CD4-positive, alpha-beta T cell treated with Interleukin-21 for 1 hour (primary cell): ENCODE measurements around the gene GKN1.

ENCODE experiments used
- DNase-seq: peaks from one replicate; pipeline ENCODE4 v3.0.0-alpha.2; 2020

Gene GKN1

DNA sequence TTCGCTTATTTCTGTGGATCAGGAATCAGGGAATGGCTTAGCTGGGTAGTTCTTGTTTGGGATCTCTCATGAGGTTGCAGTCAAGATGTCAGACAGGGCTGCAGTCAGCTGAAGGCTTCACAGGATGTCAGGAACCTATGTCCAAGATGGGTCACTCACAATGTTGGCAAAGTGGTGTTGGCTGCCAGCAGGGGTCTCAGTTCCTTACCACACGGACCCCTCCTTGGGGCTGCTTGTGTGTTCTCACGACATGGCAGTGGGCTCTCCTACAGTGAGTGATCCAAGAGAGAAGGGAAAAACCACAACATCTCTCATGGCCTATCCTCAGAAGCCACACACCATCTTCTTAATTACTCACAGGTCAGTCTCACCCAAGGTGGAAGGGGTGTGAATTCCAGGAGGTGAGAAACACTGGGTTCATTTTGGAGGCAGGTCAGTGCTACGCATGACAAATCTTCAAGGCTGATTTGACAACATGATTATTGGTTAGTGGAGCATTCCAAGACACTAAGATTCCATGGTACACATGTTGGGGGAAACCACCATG lies 37.2 kb downstream of the GKN1 start:
- DNase-seq, result no peak

DNA sequence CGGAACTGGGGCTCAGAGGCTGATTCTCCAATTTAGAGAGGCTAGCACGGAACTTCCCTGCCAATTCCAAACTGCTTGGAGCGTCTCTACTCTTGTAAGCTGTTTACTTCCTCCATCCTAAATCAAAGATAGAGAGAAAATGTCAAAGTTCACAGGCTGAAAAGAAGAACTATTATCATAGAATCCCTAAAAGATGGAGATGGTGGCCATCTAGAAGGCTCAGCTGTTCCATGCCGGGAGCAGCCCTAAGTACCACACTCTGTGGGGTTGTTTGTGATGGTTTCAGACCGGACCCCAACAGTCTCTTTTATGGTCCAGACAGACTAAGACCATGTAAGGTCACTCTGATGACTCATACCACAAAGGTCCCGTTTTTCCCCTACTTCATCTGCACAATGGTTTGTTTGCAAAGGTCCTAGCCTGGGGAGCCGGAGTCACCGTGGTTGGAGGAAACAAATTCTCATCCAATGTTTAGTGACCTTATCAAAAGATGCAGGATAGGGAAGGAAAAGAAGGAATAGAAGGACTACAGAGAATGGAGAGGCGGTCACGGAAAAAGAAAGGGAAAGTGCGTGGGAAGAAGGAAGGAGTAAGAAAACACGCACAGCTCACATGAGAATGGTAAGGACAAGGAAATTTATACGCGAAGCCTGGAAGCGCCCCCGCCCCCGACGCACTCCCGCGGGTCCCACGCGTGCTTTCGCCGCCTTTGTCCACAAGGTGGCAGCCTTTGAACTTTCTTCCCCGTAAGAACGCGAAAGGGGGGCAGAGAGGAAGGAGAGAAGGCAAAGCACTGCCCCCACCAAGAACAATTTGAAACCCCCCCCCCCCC lies 38.1 kb downstream of the GKN1 start:
- DNase-seq, result peak; percentile 48

DNA sequence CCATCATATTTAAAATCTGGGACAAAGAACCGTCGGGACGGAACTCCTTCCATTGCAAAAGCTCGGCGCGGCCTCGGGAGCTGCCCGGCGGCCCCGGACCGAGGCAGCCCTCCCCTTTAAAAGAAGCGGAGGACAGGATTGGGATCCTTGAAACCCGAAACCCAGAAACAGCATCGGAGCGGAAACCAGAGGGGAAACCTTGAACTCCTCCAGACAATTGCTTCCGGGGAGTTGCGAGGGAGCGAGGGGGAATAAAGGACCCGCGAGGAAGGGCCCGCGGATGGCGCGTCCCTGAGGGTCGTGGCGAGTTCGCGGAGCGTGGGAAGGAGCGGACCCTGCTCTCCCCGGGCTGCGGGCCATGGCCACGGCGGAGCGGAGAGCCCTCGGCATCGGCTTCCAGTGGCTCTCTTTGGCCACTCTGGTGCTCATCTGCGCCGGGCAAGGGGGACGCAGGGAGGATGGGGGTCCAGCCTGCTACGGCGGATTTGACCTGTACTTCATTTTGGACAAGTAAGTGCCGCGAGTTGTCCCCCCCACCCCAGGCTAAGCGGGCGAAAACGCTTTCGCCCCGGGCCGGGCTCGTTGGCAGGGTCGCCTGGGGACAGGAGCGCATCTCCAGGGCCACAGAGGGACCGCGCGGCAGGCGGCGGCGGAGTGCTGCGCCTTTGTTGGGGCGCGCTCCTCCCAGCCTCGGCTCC lies 38.9 kb downstream of the GKN1 start, which contains the start of gene ANTXR1:
Gene ANTXR1, plus strand, starts transcription at position 38 of the 698 bp plus-strand sequence. Its CDS starts 321 bp downstream, at position 359.
- no peak for DNase-seq

DNA sequence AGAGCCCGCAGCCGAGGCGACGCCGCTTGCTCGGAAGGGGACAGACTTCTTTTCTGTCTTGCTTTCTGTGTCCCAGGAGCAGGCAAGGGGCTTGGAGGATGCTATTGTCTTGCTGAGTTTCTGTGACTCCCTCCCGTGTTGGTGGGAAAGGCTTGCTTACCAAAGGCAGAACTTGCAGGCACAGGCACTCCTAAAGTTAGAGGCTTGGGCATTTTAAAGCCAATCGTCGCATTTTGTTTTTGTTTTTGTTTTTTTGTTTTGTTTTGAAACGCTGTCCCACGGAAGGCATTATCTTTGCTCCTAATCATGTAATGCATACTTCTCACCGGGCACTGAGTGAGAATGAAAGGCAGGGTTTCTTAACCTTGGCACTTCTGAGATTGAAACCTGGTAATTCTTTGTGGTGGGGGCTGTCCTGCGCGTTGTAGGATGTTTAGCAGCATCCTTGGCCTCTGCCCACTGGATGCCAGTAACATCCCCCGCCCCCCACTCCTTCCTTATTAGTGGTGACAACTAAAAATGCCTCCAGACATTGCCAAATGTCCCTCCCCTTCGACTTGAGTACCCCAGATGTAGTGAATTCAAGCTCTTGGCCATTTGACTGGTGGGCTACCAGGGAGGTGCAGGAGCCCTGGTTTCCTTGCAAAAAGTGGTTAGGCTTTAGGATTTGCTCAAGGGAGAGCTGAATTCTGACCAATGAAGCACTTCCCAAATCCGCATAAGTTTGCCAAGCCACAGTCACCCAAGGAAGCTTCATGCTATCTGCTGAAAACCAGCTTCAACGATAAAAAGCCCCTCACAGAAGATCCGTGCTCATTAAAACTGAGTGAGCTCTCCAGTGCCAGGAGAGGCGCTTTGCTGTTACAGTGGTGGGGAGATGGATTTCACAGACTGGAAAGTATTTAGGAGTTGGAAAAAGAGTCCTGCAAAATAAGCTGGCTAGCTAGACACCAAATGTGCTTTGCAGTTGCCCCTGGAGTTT lies 39.7 kb downstream of the GKN1 start:
- no peak for DNase-seq

DNA sequence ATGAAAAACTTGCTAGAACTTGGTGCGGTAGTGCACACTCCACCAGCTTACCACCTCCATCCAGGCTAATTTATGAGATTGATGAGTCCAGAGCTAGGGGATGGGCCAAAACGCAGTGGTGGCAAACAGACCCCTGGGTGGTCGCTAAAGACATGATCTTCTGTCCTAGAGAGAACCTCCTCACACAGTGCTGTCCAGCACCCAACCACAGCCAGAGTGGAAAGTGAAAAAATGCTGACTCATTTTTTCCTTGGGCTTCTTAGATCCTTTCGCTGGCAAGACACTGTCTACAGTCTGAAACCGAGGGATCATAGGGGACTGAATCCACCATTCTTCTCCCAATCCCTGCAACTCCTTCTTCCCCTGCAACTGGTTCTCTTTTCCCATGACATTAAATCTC lies 42.6 kb downstream of the GKN1 start:
- no peak for DNase-seq

DNA sequence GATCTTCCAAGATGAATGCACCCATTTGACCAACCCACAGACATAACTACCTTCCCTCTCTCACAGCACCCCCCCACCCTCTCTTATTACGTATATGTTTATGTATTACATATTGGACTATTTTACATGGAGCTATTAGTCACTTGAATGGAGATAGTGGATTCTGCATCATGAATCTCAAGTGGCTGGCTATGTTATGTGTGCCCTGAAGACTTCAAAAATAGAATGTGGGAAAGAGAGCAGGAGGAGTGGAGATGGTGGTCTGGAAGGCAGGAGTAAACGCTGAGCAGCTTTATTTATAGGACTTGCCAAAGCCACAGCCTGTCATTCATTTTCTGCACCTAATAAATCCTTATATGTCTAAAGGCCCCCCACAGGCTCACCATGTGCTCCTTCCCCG lies 43.4 kb downstream of the GKN1 start:
- DNase-seq, result no peak

DNA sequence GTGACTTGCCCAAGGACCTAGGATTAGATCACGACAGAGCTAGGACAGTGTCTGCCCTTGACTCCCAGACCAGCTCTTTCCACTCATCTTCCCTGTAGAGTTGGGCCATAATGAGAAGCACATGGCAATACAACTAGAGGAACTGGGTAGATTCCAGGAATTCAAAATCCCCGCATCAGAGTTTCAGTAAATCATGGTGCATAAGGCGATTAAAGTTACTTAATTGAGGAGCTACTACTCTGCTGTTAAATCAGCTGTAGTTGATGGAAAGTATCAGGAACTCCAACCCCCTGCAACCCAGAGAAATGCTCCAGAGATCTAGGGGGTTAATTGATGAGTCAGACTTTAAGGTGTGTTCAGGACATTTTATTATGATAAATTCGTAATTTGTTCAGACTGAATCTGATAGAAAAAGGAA lies 44.3 kb downstream of the GKN1 start:
- no peak for DNase-seq

DNA sequence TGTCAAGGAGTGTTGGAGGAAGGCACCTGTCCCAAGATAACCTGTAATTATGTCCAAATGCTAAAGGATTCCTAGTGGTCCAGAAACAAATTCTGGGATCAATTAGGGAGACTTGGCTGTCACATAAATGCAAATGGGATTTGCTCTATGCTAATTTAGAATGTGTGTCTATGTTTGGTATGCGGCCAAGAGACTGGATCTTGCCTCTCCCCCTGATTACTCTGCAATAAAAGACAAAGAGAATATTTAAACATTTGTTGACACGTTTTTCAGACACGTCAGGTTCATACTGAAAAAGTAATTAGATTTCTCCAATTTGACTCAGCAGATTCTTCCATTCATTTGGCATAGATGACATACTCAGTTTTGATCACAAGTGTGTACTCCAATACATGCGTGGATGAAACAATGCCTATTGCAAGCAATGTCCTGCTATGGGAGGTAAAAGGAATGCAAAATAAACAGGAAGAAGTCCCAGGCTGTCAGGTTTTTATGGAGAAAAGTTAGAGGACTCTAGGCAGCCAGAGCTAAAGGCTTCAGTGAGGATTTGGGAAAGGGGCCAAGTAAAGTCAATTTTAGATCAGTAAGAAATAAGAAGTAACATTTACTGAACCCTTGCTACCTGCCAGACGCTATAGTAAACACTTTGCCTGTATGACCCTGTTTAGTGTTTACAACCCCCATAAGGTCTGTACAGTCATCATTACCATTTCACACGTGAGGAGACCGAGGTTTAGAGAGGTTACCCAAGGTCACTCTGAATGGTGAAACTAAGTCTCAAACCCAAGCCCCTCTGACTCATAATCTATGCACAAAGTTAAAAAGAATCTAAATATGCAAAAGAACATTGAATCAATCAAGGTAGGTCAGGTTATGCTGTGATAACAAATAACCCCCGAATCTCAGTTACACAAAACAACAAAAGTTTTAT lies 46.3 kb downstream of the GKN1 start:
- no peak for DNase-seq

DNA sequence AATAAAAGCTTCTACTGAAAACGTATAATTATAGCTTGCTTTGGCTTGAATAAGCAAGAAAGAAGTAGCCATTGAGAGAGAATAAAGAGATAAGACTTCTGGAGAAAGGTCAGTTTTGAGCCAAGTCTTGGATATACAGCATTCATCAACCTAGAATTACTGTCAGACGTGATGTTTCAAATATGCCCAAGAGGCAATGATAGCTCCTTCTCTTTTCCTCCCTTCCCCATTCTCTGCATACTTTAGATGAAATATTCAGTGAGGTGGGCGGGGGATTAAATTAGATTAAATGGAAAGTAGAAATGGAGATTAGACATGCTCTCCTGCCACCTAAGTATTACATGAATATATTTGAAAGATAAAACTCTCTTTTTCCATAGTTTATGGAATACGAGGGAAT lies 47.3 kb downstream of the GKN1 start:
- DNase-seq, result no peak

DNA sequence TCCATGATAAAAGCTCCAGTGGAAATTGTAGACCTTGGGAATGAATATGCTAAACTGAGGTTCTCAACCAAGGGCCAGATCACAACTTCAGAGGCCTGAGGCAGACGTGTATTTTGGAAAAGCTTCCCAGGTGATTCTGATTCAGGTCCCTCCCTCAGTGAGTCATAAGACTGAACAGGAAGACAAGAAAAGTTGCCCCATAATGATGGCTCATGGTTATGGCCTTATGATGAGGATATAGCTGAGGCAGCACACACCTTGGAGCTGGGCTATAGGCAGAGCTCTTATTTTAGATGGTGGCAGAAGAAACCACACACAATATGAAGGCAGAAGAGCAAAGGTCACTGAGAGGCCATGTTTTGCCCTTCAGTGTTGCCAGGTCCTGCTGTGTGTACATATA lies 48.1 kb downstream of the GKN1 start:
- DNase-seq, result no peak

DNA sequence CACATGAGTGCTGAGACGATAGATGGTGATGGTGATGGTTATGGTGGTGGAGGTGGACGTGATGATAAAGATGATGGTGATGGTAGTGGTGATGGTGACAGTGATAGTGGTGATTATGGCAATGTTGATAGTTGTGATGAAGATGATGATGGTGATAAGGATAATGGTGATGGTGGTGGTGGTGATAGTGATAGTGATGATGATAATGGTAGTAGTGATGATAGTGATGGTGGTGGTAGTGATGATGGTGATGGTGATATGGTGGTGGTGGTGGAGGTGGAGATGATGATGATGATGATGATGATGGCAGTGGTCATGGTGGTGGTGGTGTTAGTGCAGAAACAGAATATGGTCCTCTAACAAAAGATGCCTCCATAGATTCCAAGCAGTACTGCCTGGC lies 48.8 kb downstream of the GKN1 start:
- no peak for DNase-seq

DNA sequence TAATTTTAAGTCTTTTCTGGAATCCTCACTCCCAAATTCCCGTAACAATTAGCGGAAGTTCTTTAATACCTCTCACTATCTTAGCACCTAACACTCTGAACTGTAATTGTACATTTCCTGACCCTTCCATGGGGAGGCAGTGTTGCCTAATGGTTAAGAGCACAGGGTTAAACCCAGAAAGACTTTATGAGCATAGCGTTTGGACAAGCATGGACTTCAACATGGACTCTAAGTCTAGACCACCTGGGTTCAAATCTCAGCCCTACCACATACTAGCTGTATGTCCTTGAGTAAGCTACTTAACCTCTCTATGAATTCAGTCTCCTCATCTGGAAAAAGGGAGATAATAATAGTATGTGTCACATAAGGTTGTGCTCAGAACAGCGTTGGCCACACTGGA lies 51.6 kb downstream of the GKN1 start:
- peak; percentile 17 for DNase-seq

DNA sequence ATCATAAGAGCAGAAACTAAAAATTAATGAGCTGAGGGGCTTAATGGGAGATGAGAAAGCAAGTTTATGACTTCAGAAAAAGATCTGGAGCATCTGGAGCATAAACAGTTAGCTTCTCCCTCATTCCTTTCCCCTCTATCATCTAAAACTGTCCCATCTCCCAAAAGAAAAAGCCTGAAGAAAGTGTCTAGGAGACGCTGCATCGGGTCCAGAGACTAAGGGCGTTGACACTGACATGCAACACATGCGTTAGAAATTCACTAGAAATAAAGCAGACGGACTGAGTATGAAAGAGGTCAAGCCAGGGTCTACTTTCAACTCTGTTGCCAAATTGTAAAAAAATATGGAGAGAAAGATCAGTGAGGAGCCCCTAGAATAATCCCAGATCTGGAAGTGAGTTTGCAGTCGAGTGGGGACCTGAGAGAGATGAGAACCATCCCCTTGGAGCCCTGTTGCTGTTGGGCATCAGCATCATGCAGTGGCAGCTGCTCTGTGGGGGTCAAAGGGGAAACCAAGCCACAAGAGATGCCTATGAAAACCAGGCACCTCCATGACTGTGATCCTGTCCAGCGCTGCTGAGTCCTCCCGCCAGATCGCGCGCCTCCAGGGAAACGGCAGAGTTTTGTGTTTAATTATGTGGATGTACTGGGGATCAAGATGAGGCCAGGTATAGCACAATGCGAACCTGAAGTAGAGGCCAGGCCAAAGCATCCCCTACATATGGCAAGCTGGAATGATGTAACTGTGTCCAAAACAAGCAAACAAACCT lies 52.4 kb downstream of the GKN1 start:
- DNase-seq, result no peak
